Measurements from ENCODE around the gene SLC35E1.

DNA sequence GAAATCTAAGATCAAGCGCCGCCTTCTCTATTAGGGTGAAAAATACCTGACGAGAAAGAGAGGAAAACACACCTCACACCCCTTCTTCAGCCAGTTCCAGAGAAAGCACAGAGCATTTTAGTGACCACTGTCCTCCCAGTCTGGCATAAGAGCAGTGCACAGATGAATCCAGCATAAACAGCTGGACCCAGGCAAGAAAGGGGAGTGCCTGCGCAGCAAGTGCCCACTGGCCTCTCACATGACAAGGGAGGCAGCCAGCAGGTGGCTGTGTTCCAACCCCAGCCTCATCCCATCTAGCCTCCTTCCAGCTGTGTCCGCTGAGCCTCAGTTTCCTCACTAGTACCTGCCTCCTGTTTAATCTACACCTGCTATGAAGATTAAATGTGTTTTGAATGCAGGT lies 47.8 kb upstream of the SLC35E1 start:
- TF ChIP-seq, protein P1, sequence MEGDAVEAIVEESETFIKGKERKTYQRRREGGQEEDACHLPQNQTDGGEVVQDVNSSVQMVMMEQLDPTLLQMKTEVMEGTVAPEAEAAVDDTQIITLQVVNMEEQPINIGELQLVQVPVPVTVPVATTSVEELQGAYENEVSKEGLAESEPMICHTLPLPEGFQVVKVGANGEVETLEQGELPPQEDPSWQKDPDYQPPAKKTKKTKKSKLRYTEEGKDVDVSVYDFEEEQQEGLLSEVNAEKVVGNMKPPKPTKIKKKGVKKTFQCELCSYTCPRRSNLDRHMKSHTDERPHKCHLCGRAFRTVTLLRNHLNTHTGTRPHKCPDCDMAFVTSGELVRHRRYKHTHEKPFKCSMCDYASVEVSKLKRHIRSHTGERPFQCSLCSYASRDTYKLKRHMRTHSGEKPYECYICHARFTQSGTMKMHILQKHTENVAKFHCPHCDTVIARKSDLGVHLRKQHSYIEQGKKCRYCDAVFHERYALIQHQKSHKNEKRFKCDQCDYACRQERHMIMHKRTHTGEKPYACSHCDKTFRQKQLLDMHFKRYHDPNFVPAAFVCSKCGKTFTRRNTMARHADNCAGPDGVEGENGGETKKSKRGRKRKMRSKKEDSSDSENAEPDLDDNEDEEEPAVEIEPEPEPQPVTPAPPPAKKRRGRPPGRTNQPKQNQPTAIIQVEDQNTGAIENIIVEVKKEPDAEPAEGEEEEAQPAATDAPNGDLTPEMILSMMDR (IDR thresholded peaks at IDR 0.05; ENCODE audit: low read depth, low read length, poor library complexity, severe bottlenecking) = no peak
- no peak for TF ChIP-seq EZH2phosphoT487 (IDR thresholded peaks at IDR 0.05; ENCODE audit: borderline replicate concordance, low read length)
